Testis (tissue), 2 donors: Measurements from ENCODE around the gene SETD3.

Source experiments
- POLR2A ChIP-seq: fragments of 450-650 bp; IDR thresholded peaks from one replicate; pipeline ENCODE4 v1.6.1; 2017; ENCODE audit warnings: antibody characterized with exemption, mild to moderate bottlenecking, moderate library complexity
- TF ChIP-seq, protein P1 (sequence below), 3 experiments: fragments of 450-650 bp in 2 of 3; fragments of 200-600 bp in 1 of 3; sonication (generic) in 1 of 3; IDR thresholded peaks; one replicate each; pipeline ENCODE4 v1.5.1; 2016 to 2019; ENCODE audit warnings: antibody characterized with exemption in 3 of 3, mild to moderate bottlenecking in 2 of 3, moderate library complexity in 1 of 3

GRCh38 chr14:99431986-99432385, 48.7 kb downstream of the SETD3 start:
- TF ChIP-seq, protein P1, sequence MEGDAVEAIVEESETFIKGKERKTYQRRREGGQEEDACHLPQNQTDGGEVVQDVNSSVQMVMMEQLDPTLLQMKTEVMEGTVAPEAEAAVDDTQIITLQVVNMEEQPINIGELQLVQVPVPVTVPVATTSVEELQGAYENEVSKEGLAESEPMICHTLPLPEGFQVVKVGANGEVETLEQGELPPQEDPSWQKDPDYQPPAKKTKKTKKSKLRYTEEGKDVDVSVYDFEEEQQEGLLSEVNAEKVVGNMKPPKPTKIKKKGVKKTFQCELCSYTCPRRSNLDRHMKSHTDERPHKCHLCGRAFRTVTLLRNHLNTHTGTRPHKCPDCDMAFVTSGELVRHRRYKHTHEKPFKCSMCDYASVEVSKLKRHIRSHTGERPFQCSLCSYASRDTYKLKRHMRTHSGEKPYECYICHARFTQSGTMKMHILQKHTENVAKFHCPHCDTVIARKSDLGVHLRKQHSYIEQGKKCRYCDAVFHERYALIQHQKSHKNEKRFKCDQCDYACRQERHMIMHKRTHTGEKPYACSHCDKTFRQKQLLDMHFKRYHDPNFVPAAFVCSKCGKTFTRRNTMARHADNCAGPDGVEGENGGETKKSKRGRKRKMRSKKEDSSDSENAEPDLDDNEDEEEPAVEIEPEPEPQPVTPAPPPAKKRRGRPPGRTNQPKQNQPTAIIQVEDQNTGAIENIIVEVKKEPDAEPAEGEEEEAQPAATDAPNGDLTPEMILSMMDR (IDR thresholded peaks at IDR 0.05), result no peak
- no peak for TF ChIP-seq POLR2A
